ENCODE measurements around the gene MYLK.

Gene MYLK

DNA sequence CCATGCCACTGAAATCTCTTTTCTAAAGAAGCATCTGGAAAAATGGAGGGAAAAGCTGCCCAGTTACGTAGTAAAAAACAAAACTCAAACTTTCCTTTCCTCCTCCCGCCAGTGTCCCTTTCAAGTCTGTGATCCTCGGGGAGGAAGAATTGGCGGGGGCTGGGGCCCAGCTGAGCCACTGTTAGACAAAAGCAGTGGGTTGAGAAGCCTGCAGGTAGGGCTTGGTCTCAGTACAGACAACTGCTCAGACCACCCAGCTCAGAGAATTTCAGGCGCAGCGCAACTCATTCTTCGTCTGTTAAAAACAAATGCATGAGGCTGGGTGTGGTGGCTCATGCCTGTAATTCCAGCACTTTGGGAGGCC lies 117.1 kb downstream of the MYLK start:
- Mint-ChIP-seq H3K4me1 (ENCODE audit: low read depth in 2 of 2) (no peaks in the 10 kb centered on the region), H3K36me3 (ENCODE audit: insufficient read depth) (no peaks in the 10 kb centered on the region), H3K27me3 (peaks cover 33 to 36% of the 10 kb centered on the region in 2 donors), H3K27ac (no peak overlapping the region), H3K4me3 (no peak overlapping the region), H3K9me3 (no peaks in the 10 kb centered on the region)
- no peak for ATAC-seq (replicated peaks)
- no peak for DNase-seq

DNA sequence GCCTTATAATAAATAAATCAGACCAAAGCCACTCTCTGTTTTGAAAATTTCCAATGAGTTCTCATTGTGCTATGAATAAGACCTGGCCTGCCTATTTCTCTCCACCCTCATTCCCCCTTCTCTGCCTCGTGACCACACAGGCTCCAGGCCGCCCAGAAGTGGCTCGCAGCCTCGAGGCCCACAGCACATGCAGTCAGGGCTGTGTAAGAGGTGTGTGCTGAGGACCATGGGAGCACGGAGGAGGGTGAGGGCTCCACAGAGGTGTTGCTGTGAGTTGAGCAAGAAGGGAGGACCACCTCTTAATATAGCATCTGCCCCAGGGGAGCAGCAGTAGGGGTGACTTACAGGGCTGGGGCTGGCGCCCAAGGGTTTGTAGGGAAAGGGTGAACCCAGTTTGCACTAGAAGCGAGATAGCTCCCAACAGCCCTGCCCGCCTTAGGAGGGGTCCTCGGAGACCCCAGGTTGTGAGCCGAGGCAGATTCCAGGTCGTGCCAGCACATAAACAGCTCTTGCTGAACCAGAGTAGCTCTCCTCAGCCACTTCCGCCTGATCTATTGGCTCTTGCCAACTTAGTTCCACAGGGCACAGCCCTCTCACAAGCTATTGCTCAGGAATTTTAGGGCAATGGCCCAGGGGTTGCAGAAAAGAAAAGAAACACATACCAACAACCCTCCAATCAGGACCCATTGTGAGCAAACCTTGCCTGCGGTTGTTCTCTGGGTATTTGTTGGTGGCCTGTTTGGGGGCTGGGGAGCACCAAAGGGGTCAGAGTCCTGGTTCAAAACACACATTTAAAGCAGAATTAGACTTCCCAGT lies 117.7 kb downstream of the MYLK start:
- H3K36me3 Mint-ChIP-seq (ENCODE audit: insufficient read depth), result no peaks in the 10 kb centered on the region
- no peak overlapping the region for H3K4me3 Mint-ChIP-seq
- ATAC-seq (replicated peaks) (no peak), DNase-seq (no peak)
- H3K27me3 Mint-ChIP-seq, result peaks cover 31 to 36% of the 10 kb centered on the region in 2 donors
- H3K4me1 Mint-ChIP-seq (ENCODE audit: low read depth in 2 of 2), result no peaks in the 10 kb centered on the region
- H3K27ac Mint-ChIP-seq, result no peak overlapping the region
- H3K9me3 Mint-ChIP-seq, result no peaks in the 10 kb centered on the region

DNA sequence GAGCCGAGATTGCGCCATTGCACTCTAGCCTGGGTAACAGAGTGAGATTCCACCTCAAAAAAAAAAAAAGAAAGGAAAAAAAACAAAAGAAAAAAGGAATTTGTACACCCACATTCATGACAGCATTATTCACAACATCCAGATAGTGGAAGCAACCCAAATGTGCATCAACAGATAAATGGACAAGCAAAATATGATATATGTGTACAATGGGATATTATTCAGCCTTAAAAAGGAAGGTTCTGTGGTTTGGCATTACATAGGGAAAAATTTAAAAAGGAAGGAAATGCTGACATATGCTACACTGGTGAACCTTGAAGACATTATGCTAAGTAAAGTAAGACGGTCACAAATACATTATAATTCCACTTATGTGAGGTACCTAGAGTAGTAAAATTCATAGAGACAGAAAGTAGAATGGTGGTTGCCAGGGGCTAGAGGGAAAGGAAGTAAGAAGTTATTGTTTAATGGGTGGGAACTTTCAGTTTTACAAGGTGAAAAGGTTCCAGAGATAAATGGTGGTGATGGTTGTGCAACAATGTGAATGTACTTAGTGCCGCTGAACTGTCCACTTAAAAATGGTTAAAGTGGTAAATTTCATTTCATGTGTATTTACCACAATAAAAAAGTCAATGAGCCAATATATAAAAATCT lies 118.5 kb downstream of the MYLK start:
- no peaks in the 10 kb centered on the region for H3K9me3 Mint-ChIP-seq
- H3K4me3 Mint-ChIP-seq, result no peak overlapping the region
- peaks cover 29 to 32% of the 10 kb centered on the region in 2 donors for H3K27me3 Mint-ChIP-seq
- no peak overlapping the region for H3K27ac Mint-ChIP-seq
- DNase-seq (no peak), ATAC-seq (replicated peaks) (no peak)
- H3K4me1 Mint-ChIP-seq (ENCODE audit: low read depth in 2 of 2), result no peaks in the 10 kb centered on the region
- no peaks in the 10 kb centered on the region for H3K36me3 Mint-ChIP-seq (ENCODE audit: insufficient read depth)

DNA sequence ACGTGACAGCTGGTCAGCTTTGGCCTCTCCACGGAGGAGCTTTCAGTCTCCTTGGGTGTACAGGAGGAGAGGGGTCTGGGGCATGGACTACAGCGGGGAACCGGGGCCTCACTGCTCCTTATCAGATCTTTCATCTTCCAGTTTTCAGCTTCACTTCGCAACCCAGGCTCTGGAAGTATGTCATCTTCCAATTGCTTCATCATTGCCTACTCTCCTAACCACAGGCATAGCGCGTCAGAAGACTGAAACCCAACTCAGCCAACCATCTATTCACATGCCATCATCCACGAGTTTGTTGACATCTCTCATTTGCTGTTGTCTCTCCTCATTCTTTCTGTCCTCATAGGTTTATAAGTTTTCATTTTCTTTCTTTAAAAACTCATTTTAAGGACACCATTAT lies 119.5 kb downstream of the MYLK start:
- Mint-ChIP-seq H3K4me3 (no peak overlapping the region), H3K36me3 (ENCODE audit: insufficient read depth) (no peaks in the 10 kb centered on the region), H3K4me1 (ENCODE audit: low read depth in 2 of 2) (no peaks in the 10 kb centered on the region), H3K27me3 (peaks cover 26 to 30% of the 10 kb centered on the region in 2 donors), H3K27ac (no peak overlapping the region), H3K9me3 (no peaks in the 10 kb centered on the region)
- DNase-seq (no peak), ATAC-seq (replicated peaks) (no peak)

DNA sequence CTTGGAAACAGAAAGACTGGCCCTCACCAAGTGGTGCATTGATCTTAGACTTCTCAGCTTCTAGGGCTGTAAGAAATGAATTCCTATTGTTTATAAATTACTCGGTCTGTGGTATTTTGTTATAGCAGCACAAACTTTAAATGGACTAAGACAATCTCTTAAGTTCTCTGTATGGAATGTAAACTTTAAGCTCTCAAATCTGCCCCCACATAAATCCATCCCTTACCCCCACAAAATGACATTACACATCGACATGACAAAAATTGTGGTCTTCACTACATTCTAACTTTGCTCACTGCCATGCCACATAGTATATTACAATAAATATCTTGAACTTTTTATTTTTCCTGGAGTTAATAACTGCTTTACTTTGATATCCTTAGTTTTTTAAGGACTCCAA lies 121.3 kb downstream of the MYLK start:
- H3K4me3 Mint-ChIP-seq, result no peak overlapping the region
- ATAC-seq (replicated peaks), result no peak
- no peaks in the 10 kb centered on the region for H3K36me3 Mint-ChIP-seq (ENCODE audit: insufficient read depth)
- H3K9me3 Mint-ChIP-seq, result no peaks in the 10 kb centered on the region
- DNase-seq, result no peak
- H3K27me3 Mint-ChIP-seq, result peaks cover 42 to 43% of the 10 kb centered on the region in 2 donors
- H3K4me1 Mint-ChIP-seq (ENCODE audit: low read depth in 2 of 2), result no peaks in the 10 kb centered on the region
- no peak overlapping the region for H3K27ac Mint-ChIP-seq

DNA sequence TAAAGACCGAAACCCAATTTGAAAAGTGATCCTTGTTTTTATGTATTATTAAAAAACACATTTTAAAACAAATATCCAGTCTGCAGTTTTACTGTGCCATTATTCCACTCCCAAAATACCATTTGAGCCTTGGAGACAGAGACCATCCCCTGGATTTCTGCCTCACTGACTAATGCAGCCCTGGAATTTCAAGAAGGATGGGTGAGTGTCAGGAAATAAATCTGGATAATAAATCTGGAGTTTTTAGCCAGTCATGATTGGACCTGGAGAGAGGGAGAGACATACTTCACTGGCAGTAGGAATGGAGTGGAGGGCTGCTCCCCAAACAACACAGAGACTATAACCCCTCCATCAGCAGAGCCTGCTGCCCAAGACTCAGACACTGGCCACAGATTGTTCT lies 123.3 kb downstream of the MYLK start:
- ATAC-seq (replicated peaks), result no peak
- Mint-ChIP-seq H3K27me3 (peaks cover 38 to 45% of the 10 kb centered on the region in 2 donors), H3K27ac (no peak overlapping the region), H3K4me3 (no peak overlapping the region), H3K36me3 (ENCODE audit: insufficient read depth) (no peaks in the 10 kb centered on the region), H3K9me3 (no peaks in the 10 kb centered on the region), H3K4me1 (ENCODE audit: low read depth in 2 of 2) (peaks cover 0 to 4% of the 10 kb centered on the region in 2 donors)
- no peak for DNase-seq

DNA sequence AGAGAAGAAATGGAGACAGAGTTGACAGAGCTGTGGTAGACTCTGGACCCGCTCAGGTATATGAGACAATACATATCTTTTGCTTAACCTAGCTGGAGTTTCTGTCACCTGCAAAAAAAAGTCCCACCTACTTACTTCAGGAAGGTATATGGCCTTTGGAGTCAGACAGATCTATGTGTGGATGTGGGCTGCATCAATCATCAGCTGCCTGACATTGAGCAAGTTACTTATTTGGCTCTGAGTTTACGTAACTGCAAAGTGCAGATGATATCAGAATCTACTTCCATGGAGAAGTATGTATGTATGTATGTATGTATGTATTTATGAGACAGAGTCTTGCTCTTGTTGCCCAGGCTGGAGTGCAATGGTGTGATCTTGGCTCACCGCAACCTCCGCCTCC lies 124.3 kb downstream of the MYLK start:
- ATAC-seq (replicated peaks) (no peak), DNase-seq (no peak)
- Mint-ChIP-seq H3K27me3 (peaks cover 38 to 44% of the 10 kb centered on the region in 2 donors), H3K27ac (no peak overlapping the region), H3K36me3 (ENCODE audit: insufficient read depth) (no peaks in the 10 kb centered on the region), H3K4me3 (no peak overlapping the region), H3K4me1 (ENCODE audit: low read depth in 2 of 2) (peaks cover 0 to 4% of the 10 kb centered on the region in 2 donors), H3K9me3 (no peaks in the 10 kb centered on the region)

DNA sequence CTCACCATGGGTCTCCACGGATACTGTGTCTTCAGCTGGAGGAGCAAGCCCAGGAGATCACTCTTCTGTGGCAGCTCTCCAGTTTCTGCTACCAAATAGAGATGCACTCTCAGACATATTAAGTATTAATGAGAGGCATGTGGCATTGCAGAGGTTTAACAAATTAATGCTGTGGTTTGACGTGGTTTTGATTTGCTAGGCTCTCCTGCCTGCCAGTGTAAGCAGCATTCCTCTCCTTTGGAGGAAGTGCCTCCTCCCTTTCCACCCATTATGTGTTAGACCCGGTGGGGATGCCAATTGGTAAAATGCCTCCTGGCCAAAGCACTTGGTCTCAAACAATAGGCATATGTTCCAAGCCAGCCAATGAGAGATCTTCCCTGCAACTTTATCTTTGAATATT lies 124.8 kb downstream of the MYLK start:
- ATAC-seq (replicated peaks) (no peak), DNase-seq (no peak)
- no peaks in the 10 kb centered on the region for H3K36me3 Mint-ChIP-seq (ENCODE audit: insufficient read depth)
- peaks cover 35 to 41% of the 10 kb centered on the region in 2 donors for H3K27me3 Mint-ChIP-seq
- H3K4me3 Mint-ChIP-seq, result no peak overlapping the region
- H3K4me1 Mint-ChIP-seq (ENCODE audit: low read depth in 2 of 2), result peaks cover 0 to 4% of the 10 kb centered on the region in 2 donors
- H3K27ac Mint-ChIP-seq, result no peak overlapping the region
- no peaks in the 10 kb centered on the region for H3K9me3 Mint-ChIP-seq

DNA sequence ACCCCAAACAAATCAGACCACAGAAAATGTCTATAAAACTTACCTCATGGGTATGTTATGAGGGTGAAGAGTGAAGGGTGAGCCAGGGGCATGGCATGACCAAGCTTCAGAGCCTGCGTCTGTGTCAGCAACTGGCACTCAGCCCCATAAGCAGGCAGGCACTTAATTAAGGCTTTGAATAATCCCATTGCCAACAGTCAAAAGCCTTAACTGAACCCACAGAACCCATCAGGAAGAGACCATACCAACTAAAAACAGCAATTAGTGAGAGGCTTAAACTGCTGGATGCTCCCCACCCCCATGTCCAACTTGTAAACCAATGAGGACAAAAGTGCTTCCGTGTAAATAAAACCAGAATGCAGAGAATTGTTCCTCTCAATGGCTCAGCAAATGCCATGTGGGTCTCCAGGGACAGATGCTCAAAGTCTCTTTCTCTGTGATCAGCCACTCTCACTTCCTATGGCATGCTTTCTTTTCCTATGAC lies 126.0 kb downstream of the MYLK start:
- H3K36me3 Mint-ChIP-seq (ENCODE audit: insufficient read depth), result no peaks in the 10 kb centered on the region
- DNase-seq (no peak), ATAC-seq (replicated peaks) (no peak)
- H3K4me3 Mint-ChIP-seq, result no peak overlapping the region
- no peak overlapping the region for H3K27ac Mint-ChIP-seq
- peaks cover 35 to 37% of the 10 kb centered on the region in 2 donors for H3K27me3 Mint-ChIP-seq
- H3K9me3 Mint-ChIP-seq, result no peaks in the 10 kb centered on the region
- H3K4me1 Mint-ChIP-seq (ENCODE audit: low read depth in 2 of 2), result peaks cover 0 to 4% of the 10 kb centered on the region in 2 donors

DNA sequence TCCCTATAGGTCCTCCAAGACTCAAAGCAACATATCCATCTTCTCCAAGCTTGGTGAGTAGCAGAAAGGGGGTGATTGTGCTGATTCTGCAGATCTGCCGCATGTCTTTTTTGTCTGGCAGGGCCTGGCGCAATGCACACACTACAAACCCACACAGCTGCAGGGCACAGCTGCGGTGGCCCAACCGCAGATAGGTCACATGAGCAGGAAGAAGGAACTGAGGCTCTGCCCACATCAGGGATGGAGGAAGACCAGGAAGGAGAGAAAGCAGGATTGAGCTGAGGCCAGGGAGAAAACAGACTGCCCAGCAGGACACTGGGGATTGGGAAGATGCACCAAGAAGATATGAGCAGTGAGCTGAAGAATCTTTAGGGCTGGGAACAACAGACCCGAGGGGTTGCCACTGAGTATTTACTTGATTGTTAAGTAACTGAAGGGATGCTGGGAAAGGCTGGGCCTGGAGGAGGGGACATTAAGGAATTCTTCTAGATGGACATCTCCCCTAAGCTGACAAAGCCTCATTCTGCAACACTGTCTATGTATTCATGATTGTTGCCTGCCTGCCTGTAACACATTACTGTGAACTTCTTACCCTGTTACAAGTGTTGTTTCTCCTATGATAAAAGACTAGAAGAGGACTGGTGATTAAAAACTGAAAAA lies 126.7 kb downstream of the MYLK start:
- no peak overlapping the region for H3K27ac Mint-ChIP-seq
- H3K4me1 Mint-ChIP-seq (ENCODE audit: low read depth in 2 of 2), result peaks cover 0 to 4% of the 10 kb centered on the region in 2 donors
- peaks cover 35 to 37% of the 10 kb centered on the region in 2 donors for H3K27me3 Mint-ChIP-seq
- H3K36me3 Mint-ChIP-seq (ENCODE audit: insufficient read depth), result no peaks in the 10 kb centered on the region
- DNase-seq, result no peak
- H3K4me3 Mint-ChIP-seq, result no peak overlapping the region
- no peak for ATAC-seq (replicated peaks)
- no peaks in the 10 kb centered on the region for H3K9me3 Mint-ChIP-seq

DNA sequence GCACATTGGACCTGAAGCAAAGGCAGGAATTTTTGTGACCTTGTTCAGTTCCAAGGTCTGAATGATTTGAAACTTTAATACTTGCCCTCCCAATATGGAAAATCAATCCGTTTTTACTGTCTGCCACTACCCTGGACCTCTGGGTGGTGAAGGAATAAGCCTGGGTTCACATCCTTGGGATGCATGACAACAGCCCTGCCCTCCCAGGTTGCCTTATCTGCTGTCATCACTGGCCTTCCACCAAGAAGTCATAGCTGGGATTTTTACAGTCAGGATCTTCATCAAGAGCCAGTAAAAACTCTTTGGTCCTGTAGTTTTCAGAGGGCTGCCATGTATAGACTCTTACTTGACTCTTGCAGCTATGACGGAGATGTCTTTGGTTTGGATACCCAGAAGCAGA lies 128.6 kb downstream of the MYLK start:
- H3K4me1 Mint-ChIP-seq (ENCODE audit: low read depth in 2 of 2), result peaks cover 0 to 4% of the 10 kb centered on the region in 2 donors
- H3K27me3 Mint-ChIP-seq, result peaks cover 35 to 52% of the 10 kb centered on the region in 2 donors
- no peak overlapping the region for H3K4me3 Mint-ChIP-seq
- no peaks in the 10 kb centered on the region for H3K36me3 Mint-ChIP-seq (ENCODE audit: insufficient read depth)
- DNase-seq (no peak), ATAC-seq (replicated peaks) (no peak)
- H3K27ac Mint-ChIP-seq, result no peak overlapping the region
- H3K9me3 Mint-ChIP-seq, result no peaks in the 10 kb centered on the region

DNA sequence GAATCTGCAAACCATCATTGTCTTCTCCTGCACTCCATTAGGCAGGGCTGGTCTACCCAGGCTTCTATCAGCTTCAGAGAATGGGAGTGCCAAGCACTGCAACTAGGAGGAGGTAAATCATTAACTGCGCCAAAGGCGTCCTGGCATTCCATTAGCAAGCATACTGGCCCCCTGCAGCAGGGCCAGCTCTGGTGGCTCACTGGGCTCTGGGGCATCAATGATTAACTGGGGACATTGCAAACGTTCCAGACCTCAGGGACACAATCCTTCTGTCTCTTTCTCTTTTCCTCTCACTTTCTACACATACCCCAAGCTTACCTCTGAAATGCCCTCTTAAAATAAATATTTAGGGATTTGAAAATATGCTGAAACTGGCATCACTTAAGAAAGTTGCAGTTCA lies 129.0 kb downstream of the MYLK start:
- H3K27ac Mint-ChIP-seq, result no peak overlapping the region
- H3K36me3 Mint-ChIP-seq (ENCODE audit: insufficient read depth), result no peaks in the 10 kb centered on the region
- ATAC-seq (replicated peaks) (no peak), DNase-seq (no peak)
- H3K27me3 Mint-ChIP-seq, result peaks cover 35 to 56% of the 10 kb centered on the region in 2 donors
- H3K4me1 Mint-ChIP-seq (ENCODE audit: low read depth in 2 of 2), result peaks cover 0 to 4% of the 10 kb centered on the region in 2 donors
- no peak overlapping the region for H3K4me3 Mint-ChIP-seq
- H3K9me3 Mint-ChIP-seq, result no peaks in the 10 kb centered on the region

DNA sequence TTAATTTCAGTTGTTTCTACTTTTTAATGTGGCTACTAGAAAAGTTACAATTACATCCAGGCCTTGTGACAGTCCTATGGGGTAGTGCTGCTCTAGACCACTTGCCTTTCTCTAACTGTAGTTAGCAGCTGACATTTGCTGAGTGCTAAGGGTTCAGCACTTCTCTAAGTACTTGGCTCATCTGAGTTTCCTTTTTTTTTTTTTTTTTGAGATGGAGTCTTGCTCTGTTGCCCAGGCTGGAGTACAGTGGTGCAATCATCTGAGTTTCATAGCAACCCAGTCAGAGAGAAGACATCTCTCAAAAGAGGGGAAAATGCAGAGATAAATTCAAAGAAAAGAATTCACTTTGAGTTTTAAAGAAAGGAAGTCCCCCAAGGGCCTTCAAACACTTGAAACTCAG lies 130.8 kb downstream of the MYLK start:
- Mint-ChIP-seq H3K4me3 (no peak overlapping the region), H3K36me3 (ENCODE audit: insufficient read depth) (no peaks in the 10 kb centered on the region), H3K27me3 (peaks cover 26 to 55% of the 10 kb centered on the region in 2 donors), H3K4me1 (ENCODE audit: low read depth in 2 of 2) (peaks cover 0 to 4% of the 10 kb centered on the region in 2 donors), H3K9me3 (no peaks in the 10 kb centered on the region), H3K27ac (no peak overlapping the region)
- no peak for DNase-seq
- ATAC-seq (replicated peaks), result no peak

Data from effector memory CD8-positive, alpha-beta T cell (primary cell).